ENCODE data around the gene PCP2. TPM values are rescaled to one million over a fixed set of nuclear protein-coding genes. Genes with fewer than 3 reads are reported as not detected.

PCP2 gene
- total RNA-seq, 1 experiment from 2014 or later = not detected

DNA sequence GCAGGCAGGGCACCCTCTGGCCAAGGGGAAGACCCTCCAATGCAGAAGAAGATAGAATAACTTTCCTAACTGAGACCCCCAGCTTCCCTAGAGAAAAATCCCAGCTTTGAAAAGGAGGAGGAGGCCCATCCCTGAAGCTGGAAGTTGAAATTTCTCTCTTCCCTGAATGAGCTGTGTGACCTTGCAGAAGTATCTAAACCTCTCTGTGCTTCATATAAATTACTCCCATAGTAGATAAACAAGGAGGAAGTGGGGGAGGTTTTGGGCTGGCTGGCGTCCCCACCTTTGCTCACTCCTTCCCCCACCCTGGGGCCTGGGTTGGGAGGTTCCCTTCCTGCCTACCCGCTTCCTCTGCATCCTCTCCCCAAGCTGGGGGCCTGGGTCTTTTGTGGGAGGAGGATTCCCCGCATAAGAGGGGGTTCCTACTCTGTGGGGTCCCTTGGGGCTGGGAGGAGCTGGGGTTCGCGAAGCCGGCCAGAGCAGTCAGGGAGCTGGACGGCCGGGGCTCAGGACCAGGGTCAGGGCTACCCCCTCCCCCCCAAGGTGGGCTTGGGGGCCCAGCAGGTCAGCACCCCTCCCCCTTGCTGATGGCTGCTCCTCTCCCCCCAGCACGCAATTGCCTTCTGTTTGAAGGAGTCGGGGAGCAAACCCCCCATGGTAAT lies 26.2 kb downstream of the PCP2 start:
- H3K4me2 ChIP-seq (ENCODE audit: low read length) = no peak overlapping the region
- no peaks in the 10 kb centered on the region for H3F3A ChIP-seq (ENCODE audit: low read length, unreplicated experiment)
- ATAC-seq (no peak), DNase-seq (no peak)
- H4K20me1 ChIP-seq (ENCODE audit: low read length) = peaks cover 6% of the 10 kb centered on the region; the same call in 1 of the 2 replicates
- intact Hi-C loops (cut with micrococcal nuclease) = no loop called here
- no peak overlapping the region for H3K27ac ChIP-seq (ENCODE audit: low read length)
- H3K79me2 ChIP-seq (ENCODE audit: low read length) = peaks cover 2% of the 10 kb centered on the region
- no peak overlapping the region for H3K9ac ChIP-seq (ENCODE audit: low read length)
- H3K27me3 ChIP-seq (ENCODE audit: low read length) = no peaks in the 10 kb centered on the region
- H2AFZ ChIP-seq (ENCODE audit: low read length) = no peak overlapping the region
- no TSS peak for BruUV-seq (replicated peaks)
- peaks cover 4% of the 10 kb centered on the region; the same call in 1 of the 2 replicates for H3K36me3 ChIP-seq (ENCODE audit: low read depth, low read length)
- ChIA-PET CTCF (no interaction called here), POLR2A (ENCODE audit: unreplicated experiment) (no interaction called here)
- H3K9me2 ChIP-seq (replicated peaks; ENCODE audit: low read length) = no peaks in the 10 kb centered on the region
- no peak for TF ChIP-seq CTCF (conservative IDR thresholded peaks at IDR 0.05; ENCODE audit: low read depth, low read length)
- TF ChIP-seq EZH2 (IDR thresholded peaks at IDR 0.05; ENCODE audit: low read length, unreplicated experiment) = no peak
- no peak for TF ChIP-seq EZH2phosphoT487 (IDR thresholded peaks at IDR 0.05; ENCODE audit: borderline replicate concordance, low read length)
- no peak overlapping the region for H3K4me3 ChIP-seq (ENCODE audit: low read length)
- no peaks in the 10 kb centered on the region for H3K4me1 ChIP-seq (ENCODE audit: insufficient read depth, low read length)
- no peaks in the 10 kb centered on the region for H3K9me3 ChIP-seq (ENCODE audit: low read length)

DNA sequence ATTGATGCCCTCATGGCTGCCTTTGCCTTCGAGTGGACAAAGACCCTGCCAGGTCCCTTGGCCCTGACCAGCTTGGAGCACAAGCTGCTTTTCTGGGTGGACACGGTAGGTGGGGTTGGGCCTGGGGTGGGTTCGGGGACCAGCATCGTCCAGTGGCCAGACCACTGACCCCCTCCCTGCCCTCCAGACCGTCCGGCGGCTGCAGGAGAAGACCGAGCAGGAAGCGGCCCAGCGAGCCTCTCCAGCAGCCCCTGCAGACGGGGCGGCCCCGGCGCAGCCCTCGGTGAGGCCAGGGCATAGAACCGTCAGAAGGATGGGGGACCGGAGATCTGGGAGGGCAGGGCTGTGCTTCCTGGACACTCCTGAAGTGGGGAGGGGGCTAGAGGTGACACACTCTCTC lies 27.2 kb downstream of the PCP2 start:
- Histone ChIP-seq H3K36me3 (ENCODE audit: low read depth, low read length) (peaks cover 4% of the 10 kb centered on the region; the same call in 1 of the 2 replicates), H3K4me1 (ENCODE audit: insufficient read depth, low read length) (no peaks in the 10 kb centered on the region), H3F3A (ENCODE audit: low read length, unreplicated experiment) (no peaks in the 10 kb centered on the region), H2AFZ (ENCODE audit: low read length) (no peak overlapping the region), H3K79me2 (ENCODE audit: low read length) (peaks cover 5% of the 10 kb centered on the region), H3K27ac (ENCODE audit: low read length) (no peak overlapping the region), H3K4me2 (ENCODE audit: low read length) (no peak overlapping the region), H4K20me1 (ENCODE audit: low read length) (peaks cover 7% of the 10 kb centered on the region; the same call in 1 of the 2 replicates), H3K9me3 (ENCODE audit: low read length) (no peaks in the 10 kb centered on the region), H3K27me3 (ENCODE audit: low read length) (no peaks in the 10 kb centered on the region), H3K9me2 (replicated peaks; ENCODE audit: low read length) (no peaks in the 10 kb centered on the region), H3K4me3 (ENCODE audit: low read length) (no peak overlapping the region), H3K9ac (ENCODE audit: low read length) (no peak overlapping the region)
- intact Hi-C loops (cut with micrococcal nuclease) = no loop called here
- no TSS peak for BruUV-seq (replicated peaks)
- DNase-seq (no peak), ATAC-seq (no peak)
- CTCF ChIA-PET = no interaction called here
- POLR2A ChIA-PET (ENCODE audit: unreplicated experiment) = no interaction called here
- TF ChIP-seq EZH2 (IDR thresholded peaks at IDR 0.05; ENCODE audit: low read length, unreplicated experiment) (no peak), EZH2phosphoT487 (IDR thresholded peaks at IDR 0.05; ENCODE audit: borderline replicate concordance, low read length) (no peak), CTCF (conservative IDR thresholded peaks at IDR 0.05; ENCODE audit: low read depth, low read length) (no peak)

GRCh38 chr19:7605490-7606222 lies 27.9 kb downstream of the PCP2 start:
- Histone ChIP-seq H3K4me2 (ENCODE audit: low read length) (no peak overlapping the region), H4K20me1 (ENCODE audit: low read length) (peaks cover 7% of the 10 kb centered on the region; the same call in 1 of the 2 replicates), H3K9ac (ENCODE audit: low read length) (no peak overlapping the region), H3K36me3 (ENCODE audit: low read depth, low read length) (peaks cover 4% of the 10 kb centered on the region; the same call in 1 of the 2 replicates), H3K9me2 (replicated peaks; ENCODE audit: low read length) (no peaks in the 10 kb centered on the region), H2AFZ (ENCODE audit: low read length) (no peak overlapping the region), H3K4me1 (ENCODE audit: insufficient read depth, low read length) (no peaks in the 10 kb centered on the region), H3K79me2 (ENCODE audit: low read length) (peaks cover 5% of the 10 kb centered on the region), H3K27me3 (ENCODE audit: low read length) (no peaks in the 10 kb centered on the region), H3K4me3 (ENCODE audit: low read length) (no peak overlapping the region), H3F3A (ENCODE audit: low read length, unreplicated experiment) (no peaks in the 10 kb centered on the region), H3K27ac (ENCODE audit: low read length) (no peak overlapping the region), H3K9me3 (ENCODE audit: low read length) (no peaks in the 10 kb centered on the region)
- TF ChIP-seq EZH2phosphoT487 (IDR thresholded peaks at IDR 0.05; ENCODE audit: borderline replicate concordance, low read length) = no peak
- no peak for TF ChIP-seq CTCF (conservative IDR thresholded peaks at IDR 0.05; ENCODE audit: low read depth, low read length)
- no peak for TF ChIP-seq EZH2 (IDR thresholded peaks at IDR 0.05; ENCODE audit: low read length, unreplicated experiment)
- DNase-seq (peak; percentile 71), ATAC-seq (peak; percentile 83)
- CTCF ChIA-PET = interaction anchor here (0.9 to 1.0 kb wide), 3 partner anchors 37 to 99 kb away, joined by 4 to 6 read pairs (median 5); partner anchors contain the start of gene TRAPPC5
- BruUV-seq (replicated peaks) = no TSS peak
- intact Hi-C loops (cut with micrococcal nuclease) = no loop called here
- POLR2A ChIA-PET (ENCODE audit: unreplicated experiment) = no interaction called here
